ENCODE data around the gene ABCA1. TPM values are rescaled to one million over a fixed set of nuclear protein-coding genes. Genes with fewer than 3 reads are reported as not detected.
"Not testable (repeated sequence)": the region's sequence is repeated elsewhere in the genome, so short reads cannot be mapped to it uniquely, and the experiment has no call there.

The ABCA1 gene
- total RNA-seq: 9.2 and 9.9 TPM in 2 replicates

- peak; percentile 37 to 90 for DNase-seq (ENCODE audit: low read depth in 2 of 2)
These were observed at the start of gene ABCA1 for GRCh38 chr9:104927912-104928740. ABCA1 (minus strand) TSS chr9:104928155; CDS start chr9:104903679, 24,476 bp downstream.

DNA sequence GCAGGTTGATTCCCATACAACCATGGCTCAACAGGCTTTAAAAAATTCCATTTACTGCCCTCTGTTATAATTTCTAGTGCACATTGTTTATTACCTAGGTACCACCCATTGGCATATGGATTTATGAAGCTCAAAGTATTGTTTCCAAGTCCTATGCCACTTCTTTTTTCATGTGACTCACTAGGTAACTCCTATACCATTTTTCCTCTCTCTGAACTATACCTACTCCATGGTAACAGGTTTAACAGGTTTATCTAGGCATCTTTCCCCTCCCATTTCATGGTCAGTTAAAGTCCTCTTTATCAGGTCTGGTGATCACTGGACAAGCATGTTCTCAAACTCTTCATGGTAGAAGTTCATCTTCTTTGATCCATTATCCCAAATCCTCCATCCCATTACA, 49.6 kb upstream of the ABCA1 start:
- no peak for DNase-seq (ENCODE audit: low read depth in 2 of 2)

DNA sequence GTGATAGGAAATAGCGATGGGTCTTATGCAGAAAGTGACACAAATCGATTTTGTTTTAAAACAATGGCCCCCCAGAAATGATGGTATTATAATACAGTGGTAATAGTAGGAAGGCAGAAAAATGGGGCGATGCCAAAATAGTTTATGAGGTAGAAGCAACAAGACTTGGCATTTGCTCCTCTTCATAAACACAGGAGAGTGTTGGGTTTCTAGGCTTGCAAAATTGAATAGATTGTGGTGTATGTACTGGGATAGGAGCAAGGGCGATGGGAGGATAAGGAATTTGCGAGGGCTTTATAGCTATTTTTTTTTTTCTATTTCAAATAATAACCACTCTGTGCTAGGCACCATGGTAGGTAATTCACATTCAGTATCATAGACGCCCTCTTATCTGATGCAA, 49.2 kb upstream of the ABCA1 start:
- DNase-seq (ENCODE audit: low read depth in 2 of 2): no peak

GRCh38 chr9:104975966-104976595, 48.1 kb upstream of the ABCA1 start:
- DNase-seq (ENCODE audit: low read depth in 2 of 2): not testable (repeated sequence)

GRCh38 chr9:104974053-104974962, 46.4 kb upstream of the ABCA1 start:
- DNase-seq (ENCODE audit: low read depth in 2 of 2): no peak

DNA sequence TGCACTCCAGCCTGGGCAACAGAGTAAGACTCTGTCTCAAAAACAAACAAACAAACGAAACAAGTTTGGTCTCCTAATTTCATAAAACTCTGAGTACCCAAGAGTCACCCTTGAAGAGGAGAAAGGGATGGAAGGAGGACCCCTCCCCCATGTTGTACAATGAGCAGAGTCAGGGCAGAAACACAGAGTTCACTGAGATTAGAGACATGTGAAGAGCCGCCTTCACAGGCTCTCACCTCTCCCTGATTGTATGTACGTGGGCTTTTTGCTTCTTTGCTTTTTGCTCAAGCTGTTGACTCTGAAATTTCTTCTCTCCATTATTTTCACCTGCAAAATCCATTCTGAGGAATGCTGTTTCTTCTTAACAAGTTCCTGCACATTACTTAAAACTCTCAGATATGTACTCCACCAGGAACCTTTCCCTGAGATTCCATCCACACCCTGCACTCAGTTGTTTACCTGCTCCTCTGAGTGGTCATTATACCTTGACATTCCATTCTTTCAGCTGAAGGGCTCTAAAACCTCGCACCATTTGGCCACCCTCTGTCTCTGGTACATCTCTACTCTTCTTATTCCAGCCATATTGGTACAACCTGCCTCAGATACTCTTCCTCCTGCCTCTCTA, 44.4 kb upstream of the ABCA1 start:
- no peak for DNase-seq (ENCODE audit: low read depth in 2 of 2)

- no peak for DNase-seq (ENCODE audit: low read depth in 2 of 2)
These were observed 43.6 kb upstream of the ABCA1 start for GRCh38 chr9:104971511-104971910.

DNA sequence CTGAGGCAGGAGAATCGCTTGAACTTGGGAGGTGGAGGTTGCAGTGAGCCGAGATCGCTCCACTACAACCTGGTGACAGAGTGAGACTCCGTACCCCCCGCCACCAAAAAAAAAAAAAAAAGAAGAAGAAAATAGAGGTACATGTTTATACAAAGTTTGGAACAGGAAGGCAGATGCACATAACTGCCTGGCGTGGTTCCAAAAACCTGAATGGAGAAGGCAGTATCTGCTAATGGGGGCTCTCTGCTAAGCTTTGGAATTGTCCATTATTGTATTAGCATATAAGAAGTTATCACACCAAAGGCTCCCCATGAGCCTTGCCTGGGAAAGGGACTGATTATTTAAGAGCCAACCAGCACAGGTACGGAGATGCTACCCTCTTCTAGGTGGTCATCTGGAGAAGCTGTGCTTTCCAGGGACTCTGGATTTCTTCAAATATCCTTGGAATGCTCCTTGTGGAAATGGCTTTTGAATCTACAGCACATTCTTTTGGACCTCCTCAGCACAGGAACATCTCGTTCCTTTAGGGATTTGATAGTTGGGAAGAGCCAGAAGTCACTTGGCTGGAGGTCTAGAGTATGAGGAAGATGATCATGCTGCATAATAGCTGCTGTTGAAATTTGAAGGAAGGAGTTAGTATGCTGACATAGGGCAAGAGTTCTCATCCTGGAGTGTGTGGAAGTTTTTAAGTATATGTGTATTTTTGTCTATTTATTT, 42.5 kb upstream of the ABCA1 start:
- DNase-seq (ENCODE audit: low read depth in 2 of 2): no peak

DNA sequence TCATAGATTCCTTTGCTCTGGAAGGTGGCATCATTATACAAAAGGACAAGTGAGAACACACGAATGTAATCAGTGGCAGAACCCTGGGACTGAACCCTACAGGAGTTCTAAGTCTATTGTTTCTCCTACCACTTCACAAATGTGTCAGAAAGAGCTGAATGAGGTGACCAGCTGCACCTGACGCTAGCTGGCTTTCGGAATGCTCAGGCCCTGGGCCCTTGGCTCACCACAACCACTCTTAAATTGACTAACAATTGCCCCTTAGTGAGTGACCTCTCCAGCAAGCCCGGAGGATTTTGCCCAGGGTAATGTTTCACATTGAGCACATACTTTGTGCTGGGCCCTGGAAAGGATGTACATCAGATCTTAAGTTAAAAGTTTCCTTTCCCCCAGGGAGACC, 41.2 kb upstream of the ABCA1 start:
- no peak for DNase-seq (ENCODE audit: low read depth in 2 of 2)

DNA sequence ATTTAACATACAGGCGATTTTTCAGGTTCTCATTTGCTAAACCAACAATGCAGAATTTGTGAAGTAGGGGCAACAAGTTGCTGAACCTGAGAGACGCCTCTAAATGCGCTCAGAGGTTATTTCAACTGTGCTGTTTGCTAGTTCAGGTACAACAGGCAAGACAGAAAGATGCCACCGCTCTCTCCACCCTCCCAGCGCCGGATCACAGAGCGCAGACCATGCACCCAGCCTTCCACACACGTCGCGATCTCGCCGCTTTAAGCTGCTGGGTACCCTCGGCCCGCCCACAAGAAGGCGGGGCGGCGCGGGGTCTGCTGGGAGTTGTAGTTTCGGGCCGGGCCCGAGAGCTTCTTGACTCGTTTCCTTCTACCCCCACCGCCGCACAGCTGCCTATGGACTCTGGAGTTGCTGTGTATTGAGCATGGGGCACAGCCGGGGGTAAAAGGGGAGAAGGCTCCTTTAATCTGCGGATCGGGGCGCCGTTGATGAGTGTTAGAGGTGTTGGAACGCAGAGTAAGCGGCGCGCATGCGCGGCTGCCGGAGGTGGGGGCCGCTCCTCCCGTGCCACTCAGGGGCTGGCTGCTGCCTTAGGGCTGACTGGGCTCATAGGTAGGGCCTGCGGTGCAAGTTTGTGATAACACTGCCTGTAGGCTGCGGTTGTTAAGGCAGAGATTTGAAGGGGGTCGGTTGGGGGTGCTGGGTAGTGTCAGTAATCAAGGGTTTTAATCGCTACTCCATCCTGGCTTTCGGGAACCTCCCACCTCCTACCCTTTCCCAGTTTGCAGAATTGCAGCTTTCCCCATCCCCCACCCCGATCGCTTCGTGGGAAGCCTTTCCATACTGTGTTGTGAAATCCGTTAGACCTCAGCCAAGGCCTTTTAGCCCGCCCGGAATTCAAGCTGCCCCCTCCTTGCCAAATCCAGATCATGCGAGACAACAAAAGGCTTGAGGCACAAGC, 40.3 kb upstream of the ABCA1 start:
- peak; percentile 35 to 82 for DNase-seq (ENCODE audit: low read depth in 2 of 2)

DNA sequence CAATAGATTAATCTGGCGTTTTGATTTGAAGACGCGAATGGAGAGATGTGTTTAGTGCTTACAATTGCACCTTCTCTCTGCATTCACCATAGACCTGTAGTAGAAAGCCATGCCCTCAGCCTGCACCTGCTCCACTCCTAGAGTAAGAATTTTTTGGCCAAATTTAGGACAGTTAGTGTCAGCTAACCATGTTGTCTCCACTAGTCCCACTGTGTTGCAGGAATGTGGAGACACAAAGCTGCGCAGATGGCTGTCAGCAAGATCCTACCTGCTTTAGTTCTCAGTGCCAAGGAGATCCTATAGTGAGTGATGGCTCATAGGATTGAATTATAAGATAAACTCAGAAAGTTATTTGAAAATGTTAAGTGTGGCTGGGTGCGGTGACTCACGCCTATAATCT, 35.1 kb upstream of the ABCA1 start:
- DNase-seq (ENCODE audit: low read depth in 2 of 2): no peak

GRCh38 chr9:104961701-104962359, 33.9 kb upstream of the ABCA1 start:
- no peak for DNase-seq (ENCODE audit: low read depth in 2 of 2)

- peak in 1 of 2 donors; percentile 35 for DNase-seq (ENCODE audit: low read depth in 2 of 2)
These were observed 33.3 kb upstream of the ABCA1 start for GRCh38 chr9:104961238-104961637.

GRCh38 chr9:104960662-104961061, 32.7 kb upstream of the ABCA1 start:
- DNase-seq (ENCODE audit: low read depth in 2 of 2): no peak

- no peak for DNase-seq (ENCODE audit: low read depth in 2 of 2)
These were observed 30.8 kb upstream of the ABCA1 start for GRCh38 chr9:104958751-104959150.

GRCh38 chr9:104958006-104958405, 30.1 kb upstream of the ABCA1 start:
- not testable (repeated sequence) for DNase-seq (ENCODE audit: low read depth in 2 of 2)

DNA sequence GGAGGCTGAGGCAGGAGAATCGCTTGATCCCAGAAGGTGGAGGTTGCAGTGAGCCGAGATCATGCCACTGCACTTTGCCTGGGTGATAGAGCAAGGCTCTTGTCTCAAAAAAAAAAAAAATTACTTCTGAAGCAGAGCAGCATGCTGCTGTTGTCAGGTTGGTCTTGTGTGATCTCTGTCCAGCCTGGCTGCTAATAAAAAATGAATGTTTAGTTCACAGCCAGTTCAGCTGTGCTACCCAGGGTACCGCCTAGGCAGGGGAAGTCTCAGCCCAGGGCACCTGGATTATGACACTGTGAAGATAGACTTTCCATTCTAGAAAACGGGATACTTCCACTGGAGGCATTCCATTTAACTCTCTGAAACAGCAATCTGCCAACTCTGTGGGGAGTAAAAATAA, 23.5 kb upstream of the ABCA1 start:
- no peak for DNase-seq (ENCODE audit: low read depth in 2 of 2)

- no peak for DNase-seq (ENCODE audit: low read depth in 2 of 2)
These were observed 22.9 kb upstream of the ABCA1 start for GRCh38 chr9:104950838-104951237.

- DNase-seq (ENCODE audit: low read depth in 2 of 2): no peak
These were observed 20.3 kb upstream of the ABCA1 start for GRCh38 chr9:104948277-104948676.
